HAP-1 (cell line): ENCODE results near the gene IGF2BP1.

Experiments
- DNase-seq, 2 experiments: peaks; one replicate each; pipeline ENCODE4 v3.0.0-alpha.2; 2016 to 2020; ENCODE audit warnings: low spot score in 2 of 2
- H3K27me3 ChIP-seq: fragments of 250-450 bp; sonication (Bioruptor Pico); 2 replicates; pipeline ENCODE4 v1.5.1; 2020; ENCODE audit warnings: low read depth, mild to moderate bottlenecking, moderate library complexity
- H3K36me3 ChIP-seq: fragments of 250-450 bp; sonication (Bioruptor Pico); replicated peaks from 2 replicates; pipeline ENCODE4 v1.5.1; 2020; ENCODE audit warnings: mild to moderate bottlenecking
- H3K4me1 ChIP-seq: fragments of 250-450 bp; sonication (Bioruptor Pico); 2 replicates; pipeline ENCODE4 v1.5.1; 2020; ENCODE audit warnings: mild to moderate bottlenecking
- H3K4me3 ChIP-seq: fragments of 250-450 bp; sonication (Bioruptor Pico); 2 replicates; pipeline ENCODE4 v1.5.1; 2020; ENCODE audit warnings: mild to moderate bottlenecking, moderate library complexity
- H3K9me3 ChIP-seq: fragments of 250-450 bp; sonication (Bioruptor Pico); 2 replicates; pipeline ENCODE4 v1.5.1; 2020; ENCODE audit warnings: mild to moderate bottlenecking, moderate library complexity
- in situ Hi-C: fragments of 300-500 bp; cut with MboI; formaldehyde crosslinking; loops from 3 replicates; pipeline ENCODE4 v1.14.3; 2020; ENCODE audit warnings: low sequenced_read_pairs, inconsistent platforms, mixed read lengths

The IGF2BP1 gene

GRCh38 chr17:48997103-48997826 lies at the start of gene IGF2BP1:
TSS of gene IGF2BP1 (plus strand) at chr17:48997385. CDS start at chr17:48997746, 361 bp downstream.
- Histone ChIP-seq H3K4me1 (peaks cover 23% of the 10 kb centered on the region), H3K9me3 (no peaks in the 10 kb centered on the region), H3K27me3 (peaks cover 10% of the 10 kb centered on the region), H3K4me3 (peak within 1 kb of the TSS; percentile 88), H3K36me3 (0 out of 2 replicates have a peak, but pooled peaks cover 12% of the 10 kb centered on the region)
- in situ Hi-C loops = no loop called here
- DNase-seq = peak; percentile 78 to 84

- in situ Hi-C loops = no loop called here
- H3K36me3 ChIP-seq = no peaks in the 10 kb centered on the region
- DNase-seq = no peak
- H3K4me1 ChIP-seq = no peaks in the 10 kb centered on the region; the same call in 1 of the 2 replicates
- no peaks in the 10 kb centered on the region for H3K27me3 ChIP-seq
- no peak overlapping the region for H3K4me3 ChIP-seq
- no peaks in the 10 kb centered on the region for H3K9me3 ChIP-seq
Observed at GRCh38 chr17:48951572-48951971, 45.6 kb upstream of the IGF2BP1 start.

GRCh38 chr17:48952904-48953303 lies 44.3 kb upstream of the IGF2BP1 start:
- H3K36me3 ChIP-seq = no peaks in the 10 kb centered on the region
- no peaks in the 10 kb centered on the region for H3K9me3 ChIP-seq
- no peaks in the 10 kb centered on the region; the same call in 1 of the 2 replicates for H3K4me1 ChIP-seq
- DNase-seq = no peak
- no peaks in the 10 kb centered on the region for H3K27me3 ChIP-seq
- in situ Hi-C loops = no loop called here
- no peak overlapping the region for H3K4me3 ChIP-seq

- no peaks in the 10 kb centered on the region; the same call in 1 of the 2 replicates for H3K4me1 ChIP-seq
- peak; percentile 41 to 75 for DNase-seq
- in situ Hi-C loops = no loop called here
Observed at GRCh38 chr17:48954300-48954755, 42.9 kb upstream of the IGF2BP1 start.

GRCh38 chr17:48960834-48961515 lies 36.2 kb upstream of the IGF2BP1 start:
- no peak for DNase-seq
- H3K4me3 ChIP-seq = no peak overlapping the region
- in situ Hi-C loops = no loop called here

More at GRCh38 chr17:48954300-48954755, 42.9 kb upstream of the IGF2BP1 start:
- no peaks in the 10 kb centered on the region for H3K9me3 ChIP-seq
- peaks cover 3% of the 10 kb centered on the region; the same call in 1 of the 2 replicates for H3K27me3 ChIP-seq
- H3K36me3 ChIP-seq = no peaks in the 10 kb centered on the region
- no peak overlapping the region for H3K4me3 ChIP-seq

GRCh38 chr17:48961516-48962233 lies 35.5 kb upstream of the IGF2BP1 start:
- no peaks in the 10 kb centered on the region for H3K36me3 ChIP-seq
- H3K4me3 ChIP-seq = no peak overlapping the region
- peaks cover 7% of the 10 kb centered on the region for H3K27me3 ChIP-seq
- no peak for DNase-seq
- in situ Hi-C loops = no loop called here
- no peaks in the 10 kb centered on the region; the same call in 1 of the 2 replicates for H3K4me1 ChIP-seq
- H3K9me3 ChIP-seq = no peaks in the 10 kb centered on the region

More at GRCh38 chr17:48960834-48961515, 36.2 kb upstream of the IGF2BP1 start:
- H3K9me3 ChIP-seq = no peaks in the 10 kb centered on the region
- H3K4me1 ChIP-seq = no peaks in the 10 kb centered on the region; the same call in 1 of the 2 replicates
- no peaks in the 10 kb centered on the region for H3K36me3 ChIP-seq
- peaks cover 7% of the 10 kb centered on the region for H3K27me3 ChIP-seq

- no peak overlapping the region for H3K4me3 ChIP-seq
- H3K9me3 ChIP-seq = no peaks in the 10 kb centered on the region
- H3K4me1 ChIP-seq = peaks cover 5% of the 10 kb centered on the region; the same call in 1 of the 2 replicates
- peak in 1 of 2 experiments; percentile 62 for DNase-seq
- no peaks in the 10 kb centered on the region for H3K36me3 ChIP-seq
- in situ Hi-C loops = no loop called here
- H3K27me3 ChIP-seq = no peaks in the 10 kb centered on the region; the same call in 1 of the 2 replicates
Observed at GRCh38 chr17:48970224-48970623, 27.0 kb upstream of the IGF2BP1 start.

GRCh38 chr17:48970865-48971687 lies 26.1 kb upstream of the IGF2BP1 start:
- in situ Hi-C loops = no loop called here
- Histone ChIP-seq H3K27me3 (no peaks in the 10 kb centered on the region; the same call in 1 of the 2 replicates), H3K4me3 (no peak overlapping the region), H3K36me3 (no peaks in the 10 kb centered on the region), H3K4me1 (peaks cover 5% of the 10 kb centered on the region; the same call in 1 of the 2 replicates), H3K9me3 (no peaks in the 10 kb centered on the region)
- DNase-seq = no peak

- in situ Hi-C loops = no loop called here
- Histone ChIP-seq H3K9me3 (no peaks in the 10 kb centered on the region), H3K4me3 (no peak overlapping the region), H3K4me1 (peaks cover 5% of the 10 kb centered on the region; the same call in 1 of the 2 replicates), H3K27me3 (no peaks in the 10 kb centered on the region; the same call in 1 of the 2 replicates), H3K36me3 (no peaks in the 10 kb centered on the region)
- DNase-seq = no peak
Observed at GRCh38 chr17:48972749-48973097, 24.5 kb upstream of the IGF2BP1 start.

GRCh38 chr17:48973806-48974205 lies 23.4 kb upstream of the IGF2BP1 start:
- no peaks in the 10 kb centered on the region; the same call in 1 of the 2 replicates for H3K27me3 ChIP-seq
- DNase-seq = no peak
- H3K36me3 ChIP-seq = no peaks in the 10 kb centered on the region
- H3K4me1 ChIP-seq = peaks cover 5% of the 10 kb centered on the region; the same call in 1 of the 2 replicates
- no peak overlapping the region for H3K4me3 ChIP-seq
- H3K9me3 ChIP-seq = no peaks in the 10 kb centered on the region
- in situ Hi-C loops = no loop called here

- DNase-seq = no peak
- Histone ChIP-seq H3K9me3 (no peaks in the 10 kb centered on the region), H3K36me3 (no peaks in the 10 kb centered on the region), H3K4me3 (no peak overlapping the region), H3K27me3 (no peaks in the 10 kb centered on the region), H3K4me1 (no peaks in the 10 kb centered on the region)
- in situ Hi-C loops = no loop called here
Observed at GRCh38 chr17:48981927-48982539, 15.2 kb upstream of the IGF2BP1 start.

GRCh38 chr17:48985436-48986245 lies 11.5 kb upstream of the IGF2BP1 start:
- H3K9me3 ChIP-seq = no peaks in the 10 kb centered on the region
- in situ Hi-C loops = no loop called here
- peaks cover 19% of the 10 kb centered on the region for H3K27me3 ChIP-seq
- no peak overlapping the region for H3K4me3 ChIP-seq
- H3K36me3 ChIP-seq = no peaks in the 10 kb centered on the region
- peak in 1 of 2 experiments; percentile 3 for DNase-seq
- H3K4me1 ChIP-seq = no peaks in the 10 kb centered on the region
